HL-60 (cell line): ENCODE data around the gene RNASEL.

Source experiments
- CTCF ChIP-seq: IDR thresholded peaks from one replicate; pipeline ENCODE4 v1.5.1; 2011; ENCODE audit warnings: low read length, control low read depth, inconsistent platforms; ENCODE audit not compliant: insufficient read depth
- GABPA ChIP-seq: IDR thresholded peaks from 2 replicates; pipeline ENCODE4 v1.6.1; 2012; ENCODE audit warnings: low read depth
- POLR2AphosphoS5 ChIP-seq: IDR thresholded peaks from 2 replicates; pipeline ENCODE4 v1.6.1; 2012; ENCODE audit warnings: low read depth
- REST ChIP-seq: IDR thresholded peaks from 2 replicates; pipeline ENCODE4 v1.6.1; 2012; ENCODE audit warnings: low read depth; ENCODE audit not compliant: insufficient replicate concordance
- SPI1 ChIP-seq: IDR thresholded peaks from 2 replicates; pipeline ENCODE4 v1.6.1; 2012; ENCODE audit warnings: low read depth, mild to moderate bottlenecking, borderline replicate concordance

DNA sequence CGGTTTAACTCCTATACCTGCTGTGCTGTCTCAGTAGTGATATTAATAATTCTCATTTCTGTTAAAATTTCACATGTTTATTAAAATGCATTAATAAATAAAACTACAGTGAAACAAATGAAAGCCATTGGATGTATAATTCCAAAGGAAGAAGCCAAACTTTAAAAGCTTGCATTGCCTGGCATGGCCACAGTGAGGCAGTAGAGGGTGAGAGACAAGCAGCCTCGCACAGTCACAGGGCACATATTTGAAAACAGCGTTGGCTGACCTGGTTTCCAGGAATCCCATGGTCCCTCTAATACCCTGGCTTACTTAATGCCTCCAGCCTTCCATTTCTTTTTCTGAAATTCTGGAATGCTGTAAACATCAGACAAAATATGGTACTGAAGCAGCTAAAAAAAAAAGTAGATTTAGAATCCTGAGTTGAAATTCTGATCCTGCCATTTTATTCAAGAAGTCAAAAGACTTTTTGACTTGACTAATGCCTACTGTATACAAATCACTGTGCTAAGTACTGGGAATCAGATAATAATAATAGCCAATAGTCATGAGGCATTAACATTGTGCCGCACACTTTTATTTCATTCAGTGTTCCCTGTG is 6.7 kb upstream of the RNASEL start:
- TF ChIP-seq CTCF, result peak; percentile 71
- no peak for TF ChIP-seq POLR2AphosphoS5
- TF ChIP-seq REST, result no peak
- no peak for TF ChIP-seq GABPA
- no peak for TF ChIP-seq SPI1
